VCaP (cell line): ENCODE measurements around the gene HERC2.

Source experiments
- H3K27ac ChIP-seq: fragments of 450-650 bp; 2 replicates; pipeline ENCODE4 v1.5.1; 2017
- CTCF ChIP-seq: fragments of 450-650 bp; conservative IDR thresholded peaks from 2 replicates; pipeline ENCODE4 v1.5.1; 2017; ENCODE audit warnings: mild to moderate bottlenecking, moderate library complexity

HERC2 gene

GRCh38 chr15:28085489-28086174 lies 236.3 kb downstream of the HERC2 start:
- no peak overlapping the region for H3K27ac ChIP-seq
- no peak for TF ChIP-seq CTCF

GRCh38 chr15:28084547-28084946 lies 237.4 kb downstream of the HERC2 start:
- no peak overlapping the region for H3K27ac ChIP-seq
- TF ChIP-seq CTCF: no peak

GRCh38 chr15:28082891-28083684 lies 238.9 kb downstream of the HERC2 start:
- TF ChIP-seq CTCF: no peak
- H3K27ac ChIP-seq: no peak overlapping the region

GRCh38 chr15:28081594-28081993 lies 240.4 kb downstream of the HERC2 start:
- no peak overlapping the region for H3K27ac ChIP-seq
- no peak for TF ChIP-seq CTCF

- no peak for TF ChIP-seq CTCF
- H3K27ac ChIP-seq: no peak overlapping the region
Observed at GRCh38 chr15:28080386-28080785, 241.6 kb downstream of the HERC2 start.

GRCh38 chr15:28079313-28079969 lies 242.5 kb downstream of the HERC2 start:
- no peak overlapping the region for H3K27ac ChIP-seq
- no peak for TF ChIP-seq CTCF

- no peak overlapping the region for H3K27ac ChIP-seq
- no peak for TF ChIP-seq CTCF
Observed at GRCh38 chr15:28078191-28078719, 243.7 kb downstream of the HERC2 start.
